HG03196 (cell line): ENCODE data around the gene OTOG.

Source experiments
- ATAC-seq: cut with Tn5 transposase; IDR thresholded peaks from one replicate; pipeline ENCODE4 v1.9.1; 2021; ENCODE audit not compliant: unreplicated experiment

OTOG gene

DNA sequence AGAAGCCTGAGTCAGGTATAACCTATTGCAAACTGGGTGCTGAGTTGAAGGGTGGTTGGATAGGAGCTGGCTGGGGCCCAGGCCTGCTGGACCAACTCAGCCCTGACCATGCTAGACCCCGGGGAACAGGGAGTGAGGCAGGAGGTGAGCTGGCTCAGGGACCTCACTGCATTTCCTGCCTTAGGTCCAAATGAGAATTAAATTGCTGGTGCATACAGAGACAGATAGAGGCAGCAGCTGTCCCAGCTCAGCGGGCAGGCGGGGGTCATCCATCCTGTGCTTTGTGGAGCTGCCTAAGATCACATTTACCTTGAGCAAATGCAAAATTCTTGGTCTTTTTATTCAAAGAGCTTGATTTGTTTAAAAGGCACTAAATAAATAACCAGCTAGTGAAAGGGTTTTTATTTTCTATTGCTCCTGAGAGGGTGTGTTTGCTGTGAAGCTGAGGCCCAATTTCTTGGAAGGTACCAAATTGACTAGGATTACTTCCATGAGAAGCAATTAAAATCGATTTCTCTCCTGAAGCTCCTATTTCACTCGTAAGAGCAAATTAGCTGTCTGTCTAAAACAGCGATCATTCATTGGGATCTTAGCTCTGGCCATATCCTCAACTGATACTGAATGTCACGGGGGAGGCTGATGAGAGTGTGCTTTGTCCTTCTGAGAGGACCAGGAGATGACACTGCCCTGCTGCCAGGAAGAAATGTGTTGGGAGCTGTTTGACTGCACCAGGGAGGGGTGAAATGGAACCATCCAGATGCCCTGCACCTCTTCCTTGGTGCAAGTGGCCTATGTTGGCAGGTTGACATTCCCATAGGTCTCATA lies 27.8 kb upstream of the OTOG start:
- ATAC-seq: no peak

DNA sequence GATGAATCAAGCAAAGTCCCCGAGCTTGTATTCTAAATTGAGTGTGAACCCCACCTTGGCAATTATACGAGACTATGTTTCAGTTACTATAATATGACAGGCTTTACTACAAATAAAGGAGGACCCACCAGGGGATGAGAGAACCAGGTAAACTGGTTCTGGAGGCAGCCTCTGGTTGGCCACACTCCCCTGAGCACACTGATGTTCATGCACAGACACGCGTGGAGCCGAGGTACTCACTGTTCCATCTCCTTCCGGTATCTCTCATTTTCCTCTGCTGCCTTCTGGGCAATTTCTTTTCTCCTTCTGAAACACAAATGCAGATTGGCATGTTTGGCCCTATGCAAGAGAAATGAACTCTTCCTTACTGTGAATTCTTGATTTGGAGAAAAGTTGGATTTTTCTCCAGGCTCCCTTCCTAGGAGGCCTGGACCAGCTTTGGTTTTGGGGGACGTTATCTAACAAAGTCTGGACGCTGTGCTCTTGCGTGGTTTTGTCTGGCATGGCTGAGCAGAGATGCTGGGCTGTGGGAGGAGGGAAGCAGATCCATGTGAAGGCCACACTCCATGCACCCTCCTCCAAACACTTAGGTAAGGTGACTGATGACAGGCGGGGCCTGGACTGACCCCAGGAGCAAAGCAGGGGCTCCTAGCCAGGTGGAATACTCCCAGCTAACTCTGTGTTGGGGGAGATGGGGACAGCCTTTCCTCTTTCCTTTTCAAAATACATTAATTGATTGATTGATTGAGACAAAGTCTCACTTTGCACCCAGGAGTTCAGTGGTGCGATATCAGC lies 25.8 kb upstream of the OTOG start:
- ATAC-seq: no peak

DNA sequence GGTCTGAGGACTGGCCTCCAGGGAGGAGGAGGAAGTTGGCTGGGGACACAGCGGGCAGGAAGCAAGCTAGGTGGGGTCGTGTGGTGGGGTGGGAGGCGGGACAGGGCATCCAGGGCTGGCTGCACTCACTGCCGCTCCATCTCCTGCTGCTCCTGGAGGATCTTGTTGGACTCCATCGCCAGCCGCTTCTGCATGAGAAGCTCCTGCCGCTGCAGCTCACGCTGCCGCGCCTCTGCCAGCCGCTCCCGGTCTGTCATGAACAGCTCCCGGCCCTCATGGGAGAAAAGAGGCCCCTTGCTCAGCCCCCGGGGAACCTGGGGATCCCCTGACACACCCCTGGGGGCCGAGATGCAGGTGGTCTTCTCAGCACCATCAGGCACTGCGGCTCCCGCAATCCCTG lies 24.4 kb upstream of the OTOG start:
- no peak for ATAC-seq

DNA sequence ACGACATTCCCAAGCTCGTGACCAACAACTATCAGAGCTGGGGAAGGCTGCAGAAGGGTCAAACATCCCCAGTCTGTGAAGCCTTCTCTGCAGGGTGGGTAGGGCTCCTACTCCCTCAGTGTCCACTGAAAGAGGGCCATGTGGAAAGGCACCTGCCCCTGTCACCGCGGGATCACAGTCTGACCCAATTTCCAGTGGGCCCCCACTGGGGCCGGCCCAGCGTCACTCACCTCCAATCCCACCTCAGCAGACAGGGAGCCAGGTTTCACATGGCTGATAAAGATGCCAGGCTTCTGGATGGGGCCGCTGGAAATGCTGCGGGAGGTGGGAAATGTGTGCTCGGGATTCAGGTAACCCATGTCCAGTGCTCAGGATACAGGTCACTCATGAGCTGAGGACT lies 22.8 kb upstream of the OTOG start:
- no peak for ATAC-seq

DNA sequence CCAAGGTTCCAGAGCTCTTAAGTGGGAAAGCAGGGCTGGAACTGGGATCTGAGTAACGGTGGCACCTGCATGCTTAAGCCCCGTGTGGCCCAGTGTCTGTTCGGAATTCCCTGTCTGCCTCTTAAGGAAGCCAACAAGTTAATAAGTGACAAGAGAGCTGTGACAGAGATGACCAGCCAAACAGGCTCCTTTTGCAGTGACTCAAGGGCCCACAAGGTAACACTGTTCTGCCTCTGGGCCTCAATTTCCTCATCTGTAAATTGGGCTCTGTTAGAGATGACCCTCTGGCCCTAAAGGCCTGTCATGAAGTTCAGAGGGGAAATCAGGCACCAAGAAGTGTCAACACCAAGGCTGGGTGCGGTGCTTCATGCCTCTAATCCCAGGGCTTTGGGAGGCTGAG lies 21.5 kb upstream of the OTOG start:
- ATAC-seq: no peak

DNA sequence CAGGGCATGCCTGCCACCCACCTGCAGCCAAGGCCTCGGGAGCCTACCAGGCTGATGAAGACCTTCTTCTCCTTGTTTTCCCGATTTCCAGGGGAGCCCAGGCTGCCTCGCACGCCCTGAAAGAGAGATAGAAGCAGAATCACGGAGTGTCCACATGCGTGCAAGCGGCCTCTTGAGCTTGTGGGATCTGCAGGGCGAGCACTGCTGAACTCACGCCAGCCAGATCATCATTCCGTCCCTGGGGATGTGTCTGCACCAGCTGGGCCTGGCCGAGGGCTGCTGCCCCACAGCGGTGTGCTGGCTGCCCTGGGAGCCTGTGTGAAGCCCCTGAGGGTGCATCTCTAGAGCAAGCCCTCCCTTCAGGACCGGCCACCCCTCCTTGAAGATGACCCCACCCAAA lies 20.7 kb upstream of the OTOG start:
- no peak for ATAC-seq

DNA sequence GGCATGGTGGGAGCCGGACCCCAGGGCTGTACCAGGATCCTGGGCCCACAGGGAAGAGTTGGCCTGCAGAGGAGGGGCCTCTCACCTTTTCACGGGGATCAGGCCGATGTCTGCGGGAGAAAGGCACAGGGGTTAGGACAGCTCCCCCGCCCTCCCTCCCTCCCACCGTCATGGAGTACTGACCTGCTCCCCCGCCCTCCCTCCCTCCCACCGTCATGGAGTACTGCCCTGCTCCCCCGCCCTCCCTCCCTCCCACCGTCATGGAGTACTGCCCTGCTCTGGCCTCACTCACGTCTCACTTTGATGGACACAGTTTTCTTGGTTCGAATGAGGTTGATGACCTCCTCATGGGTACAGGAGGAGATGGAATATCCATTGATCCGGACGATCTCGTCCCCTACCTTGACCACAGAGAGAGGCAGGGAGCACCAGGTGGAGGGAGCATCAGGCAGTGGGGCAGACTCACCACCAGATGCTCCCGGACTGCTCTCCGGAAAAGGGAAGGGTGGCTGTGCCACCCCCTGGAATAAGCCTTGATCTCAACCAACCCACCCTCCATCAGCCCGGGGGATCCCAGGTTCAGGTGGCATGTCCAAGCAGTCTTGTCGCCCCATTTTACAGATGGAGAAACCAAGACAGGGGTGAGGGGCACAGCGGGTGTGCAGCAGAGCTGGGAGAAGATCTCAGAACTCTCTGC lies 20.0 kb upstream of the OTOG start:
- no peak for ATAC-seq

DNA sequence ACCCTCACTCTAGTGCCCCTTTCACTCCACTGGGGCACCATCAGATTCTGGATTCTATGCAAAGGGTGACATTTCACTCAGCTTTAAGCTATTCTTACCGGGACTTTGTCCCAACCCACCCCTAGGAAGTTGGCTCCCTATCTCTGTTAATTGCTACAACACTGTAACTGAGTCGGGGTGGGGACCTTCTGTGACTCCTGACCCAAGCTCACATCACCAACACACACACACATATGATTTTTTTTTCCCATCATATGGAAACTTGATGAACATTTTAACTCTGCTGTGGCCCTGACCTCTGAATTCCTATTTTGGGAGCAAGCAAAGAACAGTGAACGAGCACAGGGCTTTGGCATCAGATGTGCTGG lies 19.4 kb upstream of the OTOG start:
- no peak for ATAC-seq

DNA sequence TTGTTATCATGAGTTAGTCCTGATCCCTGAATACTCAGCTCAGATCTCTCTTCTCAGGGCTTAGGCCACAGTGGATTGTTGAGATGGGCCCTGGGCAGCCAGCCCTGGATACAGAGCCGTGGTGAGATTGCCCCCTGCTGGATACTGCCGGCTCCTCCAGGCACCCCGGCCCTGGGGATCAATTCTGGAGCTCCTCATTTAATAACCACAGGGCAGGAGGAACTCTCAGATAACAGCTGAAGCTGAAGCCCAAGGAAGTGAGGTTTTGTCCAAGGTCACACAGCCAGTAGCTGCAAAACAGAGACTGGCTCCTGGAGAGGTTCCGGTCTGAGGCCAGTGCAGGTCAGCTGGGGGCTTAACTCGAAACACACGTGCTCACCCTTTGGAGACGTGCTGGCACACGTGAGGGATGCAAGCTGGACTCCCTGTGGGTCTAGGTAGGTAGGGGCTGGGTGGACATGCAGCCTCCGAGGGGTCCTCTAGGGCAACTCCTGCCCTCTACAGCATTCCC lies 18.8 kb upstream of the OTOG start:
- ATAC-seq: no peak

DNA sequence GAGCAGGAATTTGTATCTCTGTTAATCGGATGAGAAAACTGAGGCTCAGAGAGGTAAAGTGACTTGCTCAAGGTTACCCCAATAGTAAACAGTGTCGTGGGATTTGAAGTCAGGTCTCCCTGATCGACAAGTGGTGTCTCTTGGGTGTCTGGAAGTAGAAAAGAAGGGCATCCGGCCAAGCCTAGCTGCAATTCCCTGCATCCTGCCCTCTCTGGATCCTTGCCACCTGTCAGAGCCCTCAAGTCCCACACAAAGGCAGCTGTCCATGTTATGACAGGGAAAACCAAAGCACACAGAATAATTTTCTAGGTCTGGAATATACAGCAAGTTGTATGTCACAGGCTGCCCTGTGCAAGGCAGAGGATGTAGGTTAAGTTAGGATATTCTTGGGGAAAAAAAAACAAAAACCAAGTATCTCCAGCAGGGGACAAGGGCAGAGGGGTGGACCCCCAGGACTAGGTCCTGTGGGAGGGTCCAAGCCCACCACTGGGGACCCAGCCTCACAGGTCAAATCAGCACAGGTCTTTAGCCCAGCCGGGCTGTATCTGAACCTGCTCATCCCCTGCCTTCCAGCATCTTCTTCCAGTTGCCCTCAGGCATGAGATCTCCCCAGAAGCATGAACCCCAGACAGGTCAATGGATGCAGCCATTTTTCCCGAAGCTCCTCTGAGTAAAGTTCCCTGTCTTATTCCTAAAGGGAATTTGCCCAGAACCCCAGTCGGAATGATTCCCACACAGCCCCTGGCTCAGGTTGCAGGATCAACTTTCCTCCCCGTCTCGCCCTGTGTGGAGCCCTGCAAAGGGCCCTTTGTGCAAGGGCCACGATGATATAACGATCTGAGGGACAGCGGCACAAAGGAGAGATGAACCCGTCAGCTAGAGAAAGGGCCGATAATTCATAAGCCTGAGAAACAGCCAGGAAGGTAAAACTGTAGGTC lies 17.9 kb upstream of the OTOG start:
- ATAC-seq: no peak

DNA sequence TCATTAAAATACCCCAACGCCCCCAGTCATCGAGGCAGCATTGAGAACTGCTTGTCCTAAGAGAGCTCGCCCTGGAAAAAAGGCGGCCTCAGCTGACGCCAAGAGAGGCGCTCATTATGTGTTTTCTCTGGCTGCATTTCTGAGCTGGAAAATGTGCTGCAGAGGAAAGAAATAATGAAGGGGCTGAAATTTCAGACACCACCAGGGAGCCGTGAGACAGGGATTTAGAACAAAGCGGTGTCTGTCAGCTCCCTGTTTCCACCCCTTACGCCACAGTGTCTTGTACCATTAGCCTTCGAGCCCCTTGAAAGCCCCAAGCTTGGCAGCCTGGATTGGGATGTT lies 17.2 kb upstream of the OTOG start:
- ATAC-seq: no peak

DNA sequence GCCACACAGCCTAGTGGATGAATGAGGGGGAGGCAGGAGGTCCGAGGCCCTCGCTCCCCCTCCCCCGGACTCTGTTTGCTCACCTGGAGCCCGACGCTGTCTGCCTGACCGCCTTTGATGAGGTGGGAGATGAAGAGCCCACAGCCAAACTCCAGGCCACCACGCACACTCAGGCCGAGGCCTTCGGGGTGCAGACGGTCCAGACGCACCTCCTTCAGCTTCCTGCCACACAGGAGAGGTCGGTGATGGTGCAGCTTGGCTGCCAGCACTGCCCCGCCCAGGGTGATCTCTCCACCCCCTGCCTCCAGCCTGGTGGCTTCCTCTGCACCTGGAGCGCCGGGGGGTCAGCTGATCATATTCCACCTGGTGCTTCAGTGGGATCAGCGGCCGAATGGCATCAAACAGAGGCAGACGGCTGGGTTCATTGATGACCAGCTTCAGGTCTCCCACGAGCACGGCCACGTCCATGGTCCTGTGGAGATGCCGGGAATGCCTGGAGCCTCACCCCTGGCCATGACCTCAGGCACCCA lies 15.9 kb upstream of the OTOG start:
- ATAC-seq: no peak

DNA sequence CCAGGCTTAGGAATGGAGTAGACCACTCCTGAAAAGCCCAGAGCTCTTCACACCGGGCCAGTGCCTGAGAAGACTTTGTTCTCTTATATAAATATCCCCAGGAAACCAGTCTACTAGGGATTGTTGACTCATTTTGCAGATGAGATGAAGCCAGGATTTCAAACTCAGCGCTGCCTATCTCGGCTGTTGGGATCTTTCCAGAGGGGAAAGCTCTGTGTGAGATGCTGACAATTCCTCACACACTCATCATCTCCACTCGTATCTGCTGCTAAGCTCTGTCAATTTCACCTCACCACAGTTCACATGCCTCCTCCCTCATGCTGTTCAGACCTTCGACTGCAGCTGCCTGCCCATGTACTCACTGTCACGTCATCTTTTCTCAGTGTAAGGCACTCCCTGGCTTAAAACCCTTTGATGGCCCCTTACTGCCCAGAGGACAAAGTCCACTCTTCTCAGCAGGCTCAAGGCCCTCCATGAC lies 15.4 kb upstream of the OTOG start:
- no peak for ATAC-seq

DNA sequence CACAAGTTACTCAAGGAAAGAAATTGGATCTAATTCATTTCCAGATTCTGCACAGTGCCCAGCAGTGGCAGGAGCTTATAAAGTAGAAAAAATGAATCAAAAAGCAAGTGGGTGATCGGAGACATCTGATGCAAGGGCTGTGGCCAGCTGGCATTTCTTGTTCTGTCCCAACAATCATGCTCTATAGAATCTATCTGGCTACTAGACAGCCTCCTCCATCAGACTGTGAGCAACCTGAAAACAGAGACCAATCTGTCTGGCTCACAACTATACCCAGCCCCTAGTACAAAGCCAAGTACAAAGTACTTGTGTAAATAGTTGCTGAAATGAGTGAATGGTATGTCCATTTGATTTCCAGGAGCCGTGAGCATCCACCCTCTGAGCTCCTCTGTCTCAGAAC lies 14.3 kb upstream of the OTOG start:
- ATAC-seq: no peak

DNA sequence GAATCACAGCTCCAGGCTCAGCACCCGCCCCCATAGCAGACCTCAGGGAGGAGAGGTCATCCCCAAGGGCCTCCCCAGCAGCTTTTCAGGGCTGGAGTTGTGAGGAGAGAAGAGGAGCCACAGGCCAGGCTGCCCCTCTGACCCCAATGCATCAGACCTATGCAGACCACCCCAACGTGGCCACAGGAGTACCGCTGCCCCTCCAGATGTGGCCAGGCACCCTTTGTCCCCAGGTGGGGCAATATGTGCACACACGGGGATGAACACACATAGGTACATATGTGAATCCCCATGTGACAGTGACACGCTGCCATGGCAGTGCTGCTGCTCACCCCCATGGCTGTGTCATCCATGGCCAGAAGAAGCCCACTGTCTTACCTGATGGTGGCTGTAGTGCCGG lies 13.7 kb upstream of the OTOG start:
- no peak for ATAC-seq

DNA sequence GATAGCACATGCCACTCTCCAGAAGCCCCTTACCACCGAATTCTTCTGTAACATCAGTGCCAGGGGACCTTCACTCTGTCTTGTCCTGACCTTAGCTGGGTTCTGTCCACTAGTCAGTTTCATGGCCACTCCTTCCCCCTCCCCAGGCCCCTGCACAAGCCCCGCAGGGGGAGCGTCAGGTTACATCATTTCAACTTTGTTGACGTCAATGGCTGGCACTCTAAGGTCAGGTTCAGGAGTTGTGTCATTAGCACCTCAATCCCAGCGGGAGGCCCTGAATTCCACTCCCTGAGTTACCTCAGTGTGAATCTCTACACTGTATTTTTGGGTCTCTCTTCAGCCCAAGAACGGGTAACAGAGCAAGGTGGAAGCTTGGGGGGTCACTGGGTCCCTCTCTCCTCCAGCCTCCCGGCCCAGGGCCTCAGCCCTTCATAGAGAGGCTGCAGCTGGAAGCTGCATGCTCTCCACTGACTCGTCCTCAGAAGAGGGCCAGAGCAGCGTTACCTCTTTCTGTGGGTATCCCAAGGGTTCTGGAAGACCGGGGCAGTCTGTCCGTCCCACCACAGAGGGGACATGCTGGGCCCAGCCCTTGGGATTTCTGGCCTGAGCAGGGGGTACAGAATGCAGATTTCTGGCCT lies 13.2 kb upstream of the OTOG start:
- ATAC-seq: no peak

DNA sequence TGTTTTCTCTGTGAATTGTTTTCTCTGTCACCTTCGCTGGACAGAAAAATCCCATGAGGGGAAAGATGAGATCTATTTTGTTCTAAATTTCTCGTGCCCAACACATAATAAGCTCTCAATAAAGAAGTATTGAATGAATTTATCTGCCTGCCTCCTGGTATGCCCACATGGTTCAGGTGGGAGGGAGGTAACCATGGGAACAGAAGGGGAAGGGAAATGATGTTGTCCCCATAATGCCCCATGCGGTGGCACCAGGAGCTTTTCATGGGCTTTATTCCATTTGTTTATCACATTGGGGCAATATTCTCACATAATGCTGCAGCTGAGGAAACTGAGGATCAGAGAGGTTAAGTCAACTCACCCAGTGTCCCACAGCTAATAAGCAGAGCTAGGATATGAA lies 11.6 kb upstream of the OTOG start:
- no peak for ATAC-seq

DNA sequence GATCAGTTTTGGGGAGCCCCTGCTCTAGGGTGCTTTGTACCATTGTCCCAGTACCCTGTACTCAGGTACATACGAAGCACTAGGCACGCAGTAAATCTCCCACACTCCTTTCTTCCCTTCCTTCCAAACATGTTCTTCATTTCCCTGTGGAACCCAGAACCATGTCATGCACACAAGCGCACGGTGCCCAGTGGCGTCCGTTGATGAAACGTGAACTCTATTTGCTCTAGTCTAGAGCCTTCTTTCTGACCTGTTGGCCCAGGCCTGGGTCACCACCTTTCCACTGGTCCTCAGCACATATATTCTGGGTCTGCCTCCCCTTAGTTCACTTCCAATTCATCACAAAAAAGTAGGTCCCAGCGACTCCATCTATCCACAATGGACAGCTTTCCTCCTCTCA lies 9.8 kb upstream of the OTOG start:
- ATAC-seq: no peak

DNA sequence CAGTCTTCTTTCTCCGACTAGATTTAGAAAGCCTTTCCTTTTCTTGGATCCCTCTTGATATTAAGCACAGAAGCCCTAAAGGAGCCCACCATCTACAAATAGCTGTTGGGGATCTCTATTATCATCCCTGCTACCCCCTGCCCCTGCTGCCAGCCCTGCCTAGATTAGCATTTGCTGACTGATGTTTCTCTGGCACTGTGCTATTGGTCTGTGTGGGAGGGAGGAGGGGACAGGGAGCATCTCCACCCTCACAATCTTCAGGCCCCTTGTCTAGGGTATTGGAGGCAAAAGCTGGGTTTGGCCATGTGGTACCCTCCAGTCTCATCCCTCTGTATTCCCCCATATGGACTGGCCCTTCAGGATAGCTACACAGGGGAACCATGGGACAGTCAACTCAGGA lies 9.0 kb upstream of the OTOG start:
- no peak for ATAC-seq

DNA sequence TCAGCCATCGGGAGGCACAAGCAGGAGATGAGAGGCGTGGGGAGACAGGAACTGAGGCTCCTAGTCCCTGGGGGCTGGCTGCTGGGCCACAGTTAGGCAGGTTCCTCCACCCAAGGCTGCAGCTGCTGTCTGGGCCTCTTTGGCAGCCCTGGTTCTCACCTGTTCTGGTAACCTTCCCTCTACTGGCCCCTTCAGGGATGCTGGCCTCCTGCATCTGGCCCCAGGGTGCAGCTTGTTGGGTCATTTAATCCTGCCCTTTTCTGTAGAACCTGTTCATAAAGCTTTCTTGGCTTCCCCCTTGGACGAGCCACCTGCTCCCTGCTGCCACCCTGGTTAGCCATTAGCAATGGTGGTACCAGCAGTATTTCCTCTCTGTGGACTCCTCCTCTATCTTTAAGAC lies 8.3 kb upstream of the OTOG start:
- no peak for ATAC-seq
